H9 (cell line): Measurements from ENCODE around the gene TLR6. TPM values are rescaled to one million over a fixed set of nuclear protein-coding genes. Genes with fewer than 3 reads are reported as not detected.
"Not testable (repeated sequence)": the region's sequence is repeated elsewhere in the genome, so short reads cannot be mapped to it uniquely, and the experiment has no call there.

Experiments
- DNase-seq: peaks from one replicate; pipeline ENCODE4 v3.0.0-alpha.2; 2017
- H2AFZ ChIP-seq: one replicate; pipeline ENCODE4 v1.6.1; 2013; ENCODE audit warnings: mild to moderate bottlenecking, low read length, control low read depth, moderate library complexity
- H2AK5ac ChIP-seq: 2 replicates; pipeline ENCODE4 v1.6.1; 2013; ENCODE audit warnings: low read length, control low read depth, mixed read lengths; ENCODE audit not compliant: insufficient read length
- H2BK120ac ChIP-seq: one replicate; pipeline ENCODE4 v1.6.1; 2013; ENCODE audit warnings: low read depth, mild to moderate bottlenecking, low read length, control low read depth, inconsistent platforms; ENCODE audit not compliant: poor library complexity, severe bottlenecking
- H2BK12ac ChIP-seq: 2 replicates; pipeline ENCODE4 v1.6.1; 2013; ENCODE audit warnings: low read length, control low read depth, mixed read lengths, low read depth; ENCODE audit not compliant: insufficient read length
- H2BK15ac ChIP-seq: 2 replicates; pipeline ENCODE4 v1.6.1; 2013; ENCODE audit warnings: low read depth, low read length, control low read depth
- H2BK20ac ChIP-seq: one replicate; pipeline ENCODE4 v1.6.1; 2013; ENCODE audit warnings: low read depth, mild to moderate bottlenecking, low read length, control low read depth, inconsistent platforms; ENCODE audit not compliant: poor library complexity, severe bottlenecking
- H2BK5ac ChIP-seq: 2 replicates; pipeline ENCODE4 v1.6.1; 2013; ENCODE audit warnings: low read length, control low read depth, mixed read lengths; ENCODE audit not compliant: insufficient read length
- H3K14ac ChIP-seq: 2 replicates; pipeline ENCODE4 v1.6.1; 2013; ENCODE audit warnings: low read length, control low read depth; ENCODE audit not compliant: insufficient read depth
- H3K18ac ChIP-seq: 2 replicates; pipeline ENCODE4 v1.6.1; 2013; ENCODE audit warnings: low read depth, mild to moderate bottlenecking, mixed read lengths, low read length, control low read depth; ENCODE audit not compliant: insufficient read length
- H3K23ac ChIP-seq: 2 replicates; pipeline ENCODE4 v1.6.1; 2013; ENCODE audit warnings: low read length, control low read depth, mixed read lengths, low read depth; ENCODE audit not compliant: insufficient read length
- H3K23me2 ChIP-seq: 2 replicates; pipeline ENCODE4 v1.6.1; 2013; ENCODE audit warnings: low read depth, mild to moderate bottlenecking, mixed read lengths, low read length, control low read depth; ENCODE audit not compliant: insufficient read length, poor library complexity, severe bottlenecking
- H3K27ac ChIP-seq: 2 replicates; pipeline ENCODE4 v1.5.1; 2013; ENCODE audit warnings: low read length, control low read depth, mixed read lengths, low read depth; ENCODE audit not compliant: insufficient read length
- H3K27me3 ChIP-seq: 2 replicates; pipeline ENCODE4 v1.6.1; 2013; ENCODE audit warnings: low read length, control low read depth, inconsistent platforms; ENCODE audit not compliant: insufficient read depth
- H3K4ac ChIP-seq: 2 replicates; pipeline ENCODE4 v1.6.1; 2013; ENCODE audit warnings: low read depth, mild to moderate bottlenecking, control low read depth, inconsistent platforms, low read length, moderate library complexity
- H3K4me1 ChIP-seq: 2 replicates; pipeline ENCODE4 v1.6.1; 2013; ENCODE audit warnings: low read length, control low read depth, inconsistent platforms; ENCODE audit not compliant: insufficient read depth
- H3K4me2 ChIP-seq: 2 replicates; pipeline ENCODE4 v1.6.1; 2013; ENCODE audit warnings: low read length, control low read depth, mixed read lengths; ENCODE audit not compliant: insufficient read length, insufficient read depth
- H3K56ac ChIP-seq: 2 replicates; pipeline ENCODE4 v1.6.1; 2013; ENCODE audit warnings: low read depth, mild to moderate bottlenecking, mixed read lengths, low read length, control low read depth; ENCODE audit not compliant: insufficient read length
- H3K79me1 ChIP-seq: 2 replicates; pipeline ENCODE4 v1.6.1; 2013; ENCODE audit warnings: low read depth, mild to moderate bottlenecking, moderate library complexity, low read length, control low read depth, inconsistent platforms; ENCODE audit not compliant: insufficient read depth, poor library complexity, severe bottlenecking
- H3K79me2 ChIP-seq: 2 replicates; pipeline ENCODE4 v1.6.1; 2013; ENCODE audit warnings: low read length, control low read depth, inconsistent platforms; ENCODE audit not compliant: insufficient read depth
- H3K9ac ChIP-seq: 2 replicates; pipeline ENCODE4 v1.6.1; 2013; ENCODE audit warnings: low read length, control low read depth, mixed read lengths; ENCODE audit not compliant: insufficient read length; ENCODE audit errors: extremely low read depth
- H3K9me3 ChIP-seq: one replicate; pipeline ENCODE4 v1.6.1; 2013; ENCODE audit warnings: low read depth, low read length, inconsistent platforms; ENCODE audit not compliant: control insufficient read depth
- H3T11ph ChIP-seq: one replicate; pipeline ENCODE4 v1.6.1; 2013; ENCODE audit warnings: mild to moderate bottlenecking, low read length, control low read depth, inconsistent platforms
- H4K20me1 ChIP-seq: one replicate; pipeline ENCODE4 v1.6.1; 2013; ENCODE audit not compliant: control insufficient read depth, insufficient read length, insufficient read depth
- H4K5ac ChIP-seq: 2 replicates; pipeline ENCODE4 v1.6.1; 2013; ENCODE audit warnings: low read depth, mild to moderate bottlenecking, mixed read lengths, low read length, control low read depth; ENCODE audit not compliant: insufficient read length
- H4K8ac ChIP-seq: replicated peaks from 2 replicates; pipeline ENCODE4 v1.6.1; 2013; ENCODE audit warnings: low read length, control low read depth, mixed read lengths, low read depth; ENCODE audit not compliant: insufficient read length
- H4K91ac ChIP-seq: 2 replicates; pipeline ENCODE4 v1.6.1; 2013; ENCODE audit warnings: low read depth, mild to moderate bottlenecking, moderate library complexity, mixed read lengths, low read length, control low read depth; ENCODE audit not compliant: insufficient read length
- H3K27ac Mint-ChIP-seq, 3 experiments: 2 replicates in 2 of 3; 3 replicates in 1 of 3; pipeline ENCODE4 v1.8.0; 2020 to 2021; ENCODE audit warnings: mixed read lengths in 3 of 3, mild to moderate bottlenecking in 1 of 3, moderate library complexity in 1 of 3
- H3K27me3 Mint-ChIP-seq: 2 replicates; pipeline ENCODE4 v1.8.0; 2021; ENCODE audit warnings: low read depth, mild to moderate bottlenecking, moderate library complexity, mixed read lengths
- H3K36me3 Mint-ChIP-seq, 3 experiments: 2 replicates in 2 of 3; 3 replicates in 1 of 3; pipeline ENCODE4 v1.8.0; 2020 to 2021; ENCODE audit warnings: low read depth in 3 of 3, mixed read lengths in 3 of 3; ENCODE audit not compliant: insufficient read depth in 1 of 3
- H3K4me1 Mint-ChIP-seq, 2 experiments: 2 replicates each; pipeline ENCODE4 v1.8.0; 2020; ENCODE audit warnings: mixed read lengths in 2 of 2
- H3K4me3 Mint-ChIP-seq, 2 experiments: 2 replicates in 1 of 2; 3 replicates in 1 of 2; pipeline ENCODE4 v1.8.0; 2020 to 2021; ENCODE audit warnings: mild to moderate bottlenecking in 2 of 2, mixed read lengths in 2 of 2, moderate library complexity in 1 of 2
- H3K9me3 Mint-ChIP-seq, 2 experiments: 2 replicates in 1 of 2; 3 replicates in 1 of 2; pipeline ENCODE4 v1.8.0; 2020; ENCODE audit warnings: mild to moderate bottlenecking in 2 of 2, mixed read lengths in 2 of 2, moderate library complexity in 1 of 2
- WGBS: extraction: QIAGEN DNeasy Blood & Tissue Kit; methylation state at CpG from one replicate; pipeline ENCODE4 v1.1.7; 2013; ENCODE audit warnings: missing lambda C conversion rate, low lambda C conversion rate, mixed read lengths; ENCODE audit not compliant: insufficient read length; ENCODE audit errors: extremely low coverage; 5-methylcytosine and 5-hydroxymethylcytosine counted together
- total RNA-seq: library from RNA; stranded (reverse); gene quantifications from 2 replicates; pipeline ENCODE4 v1.2.1, GENCODE V29; 2021
- TF ChIP-seq, protein P1 (sequence below): fragments of 200-600 bp; sonication (generic); conservative IDR thresholded peaks from 3 replicates; pipeline ENCODE4 v1.8.0; 2021; ENCODE audit warnings: antibody characterized with exemption, mild to moderate bottlenecking

The TLR6 gene
- total RNA-seq, 1 experiment from 2014 or later: 0.11 TPM

DNA sequence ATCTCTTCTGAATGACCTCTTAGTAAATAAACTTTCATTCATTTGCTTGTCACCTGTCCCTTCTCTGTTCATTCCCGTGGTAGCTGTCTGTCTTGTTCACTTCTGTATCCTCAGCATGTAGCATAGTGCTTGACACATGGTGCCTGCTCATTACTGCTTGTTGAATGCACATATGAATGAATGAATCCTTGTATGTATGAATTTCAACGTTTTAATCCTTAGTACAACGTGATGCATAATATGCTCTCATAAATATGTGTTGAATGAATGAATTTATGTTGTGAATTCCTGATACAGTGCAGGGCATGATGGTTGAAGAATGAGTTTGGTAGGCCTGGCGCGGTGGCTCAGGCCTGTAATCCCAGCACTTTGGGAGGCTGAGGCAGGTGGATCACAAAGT lies 76.8 kb downstream of the TLR6 start:
- Histone ChIP-seq H2AFZ (no peak overlapping the region), H2BK120ac (no peak overlapping the region), H2BK5ac (no peak overlapping the region), H3K27ac (no peak overlapping the region), H3K79me2 (no peaks in the 10 kb centered on the region), H3K14ac (no peak overlapping the region), H2AK5ac (no peak overlapping the region), H2BK20ac (no peak overlapping the region), H3K4me2 (no peak overlapping the region), H3K18ac (no peak overlapping the region), H3K23ac (no peak overlapping the region), H4K20me1 (no peaks in the 10 kb centered on the region), H3K56ac (no peak overlapping the region), H2BK15ac (no peak overlapping the region), H3K4ac (no peak overlapping the region), H3K9me3 (no peaks in the 10 kb centered on the region), H3K27me3 (no peaks in the 10 kb centered on the region), H3K4me1 (no peaks in the 10 kb centered on the region), H3T11ph (no peak overlapping the region), H2BK12ac (no peak overlapping the region), H4K5ac (no peak overlapping the region), H3K79me1 (no peaks in the 10 kb centered on the region), H3K23me2 (no peaks in the 10 kb centered on the region), H4K8ac (no peak overlapping the region), H4K91ac (no peak overlapping the region), H3K9ac (no peak overlapping the region)
- Mint-ChIP-seq H3K36me3 (no peaks in the 10 kb centered on the region), H3K27ac (no peak overlapping the region), H3K4me3 (no peak overlapping the region), H3K9me3 (peaks cover 3 to 4% of the 10 kb centered on the region in 2 experiments; a peak in 2 of 5 replicates), H3K27me3 (no peaks in the 10 kb centered on the region; the same call in none of the 2 replicates), H3K4me1 (no peaks in the 10 kb centered on the region)
- TF ChIP-seq, protein P1, sequence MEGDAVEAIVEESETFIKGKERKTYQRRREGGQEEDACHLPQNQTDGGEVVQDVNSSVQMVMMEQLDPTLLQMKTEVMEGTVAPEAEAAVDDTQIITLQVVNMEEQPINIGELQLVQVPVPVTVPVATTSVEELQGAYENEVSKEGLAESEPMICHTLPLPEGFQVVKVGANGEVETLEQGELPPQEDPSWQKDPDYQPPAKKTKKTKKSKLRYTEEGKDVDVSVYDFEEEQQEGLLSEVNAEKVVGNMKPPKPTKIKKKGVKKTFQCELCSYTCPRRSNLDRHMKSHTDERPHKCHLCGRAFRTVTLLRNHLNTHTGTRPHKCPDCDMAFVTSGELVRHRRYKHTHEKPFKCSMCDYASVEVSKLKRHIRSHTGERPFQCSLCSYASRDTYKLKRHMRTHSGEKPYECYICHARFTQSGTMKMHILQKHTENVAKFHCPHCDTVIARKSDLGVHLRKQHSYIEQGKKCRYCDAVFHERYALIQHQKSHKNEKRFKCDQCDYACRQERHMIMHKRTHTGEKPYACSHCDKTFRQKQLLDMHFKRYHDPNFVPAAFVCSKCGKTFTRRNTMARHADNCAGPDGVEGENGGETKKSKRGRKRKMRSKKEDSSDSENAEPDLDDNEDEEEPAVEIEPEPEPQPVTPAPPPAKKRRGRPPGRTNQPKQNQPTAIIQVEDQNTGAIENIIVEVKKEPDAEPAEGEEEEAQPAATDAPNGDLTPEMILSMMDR: no peak
- DNase-seq: no peak
- WGBS: no CpG with 5 or more reads among the region's 5 CpGs

DNA sequence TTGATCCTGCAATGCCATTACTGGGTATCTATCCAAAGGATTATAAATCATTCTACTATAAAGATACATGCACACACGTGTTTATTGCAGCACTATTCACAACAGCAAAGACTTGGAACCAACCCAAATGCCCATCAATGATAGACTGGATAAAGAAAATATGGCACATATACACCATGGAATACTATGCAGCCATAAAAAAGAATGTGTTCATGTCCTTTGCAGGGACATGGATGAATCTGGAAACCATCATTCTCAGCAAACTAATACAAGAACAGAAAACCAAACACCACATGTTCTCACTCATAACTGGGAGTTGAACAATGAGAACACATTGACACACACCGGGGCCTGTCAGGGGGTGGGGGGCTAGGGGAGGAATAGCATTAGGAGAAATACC lies 78.7 kb downstream of the TLR6 start:
- H3K79me1 ChIP-seq, H3K79me2 ChIP-seq, H2BK5ac ChIP-seq, H3K4me1 Mint-ChIP-seq, H2BK20ac ChIP-seq, H3K23ac ChIP-seq, H3K9me3 ChIP-seq, H3K4me1 ChIP-seq, H2BK120ac ChIP-seq, H3K4ac ChIP-seq, DNase-seq, H4K20me1 ChIP-seq, H3K4me2 ChIP-seq, H3K4me3 Mint-ChIP-seq, H4K91ac ChIP-seq, H3K27ac ChIP-seq, H2BK12ac ChIP-seq, H4K5ac ChIP-seq, H3K9me3 Mint-ChIP-seq, H3T11ph ChIP-seq, H3K56ac ChIP-seq, H3K18ac ChIP-seq, H3K14ac ChIP-seq, H3K23me2 ChIP-seq, H3K27me3 ChIP-seq, H3K36me3 Mint-ChIP-seq, H4K8ac ChIP-seq, H2AK5ac ChIP-seq, H2BK15ac ChIP-seq, H2AFZ ChIP-seq, H3K27me3 Mint-ChIP-seq, H3K9ac ChIP-seq, H3K27ac Mint-ChIP-seq: not testable (repeated sequence)
- no CpG with 5 or more reads among the region's 2 CpGs for WGBS
